ENCODE results near the gene TUBGCP6.

GRCh38 chr22:50277761-50278160 is 32.9 kb upstream of the TUBGCP6 start:
- TF ChIP-seq CTCF (IDR thresholded peaks at IDR 0.05) (no peak), ZFX (IDR thresholded peaks at IDR 0.05; ENCODE audit: borderline replicate concordance) (no peak)
